ENCODE results near the gene ARHGEF38.

Gene ARHGEF38

DNA sequence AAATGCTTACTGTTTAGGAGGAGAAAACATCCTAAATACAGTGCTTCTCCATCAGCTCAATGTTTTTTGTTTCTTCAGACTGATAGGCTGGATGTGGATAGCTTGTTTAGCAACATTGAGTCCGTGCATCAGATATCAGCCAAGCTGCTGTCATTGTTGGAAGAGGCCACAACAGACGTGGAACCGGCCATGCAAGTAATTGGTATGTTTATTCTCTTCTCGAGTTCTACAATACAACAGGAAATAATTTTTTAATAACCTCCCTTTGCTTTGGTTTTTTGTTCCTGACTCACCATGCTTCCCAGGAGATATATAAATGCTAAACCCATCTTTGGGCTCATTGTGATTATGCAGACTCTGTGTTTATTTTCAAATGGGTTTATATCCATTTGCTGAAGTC, 60.9 kb downstream of the ARHGEF38 start:
- no peak for DNase-seq (ENCODE audit: low read depth)

DNA sequence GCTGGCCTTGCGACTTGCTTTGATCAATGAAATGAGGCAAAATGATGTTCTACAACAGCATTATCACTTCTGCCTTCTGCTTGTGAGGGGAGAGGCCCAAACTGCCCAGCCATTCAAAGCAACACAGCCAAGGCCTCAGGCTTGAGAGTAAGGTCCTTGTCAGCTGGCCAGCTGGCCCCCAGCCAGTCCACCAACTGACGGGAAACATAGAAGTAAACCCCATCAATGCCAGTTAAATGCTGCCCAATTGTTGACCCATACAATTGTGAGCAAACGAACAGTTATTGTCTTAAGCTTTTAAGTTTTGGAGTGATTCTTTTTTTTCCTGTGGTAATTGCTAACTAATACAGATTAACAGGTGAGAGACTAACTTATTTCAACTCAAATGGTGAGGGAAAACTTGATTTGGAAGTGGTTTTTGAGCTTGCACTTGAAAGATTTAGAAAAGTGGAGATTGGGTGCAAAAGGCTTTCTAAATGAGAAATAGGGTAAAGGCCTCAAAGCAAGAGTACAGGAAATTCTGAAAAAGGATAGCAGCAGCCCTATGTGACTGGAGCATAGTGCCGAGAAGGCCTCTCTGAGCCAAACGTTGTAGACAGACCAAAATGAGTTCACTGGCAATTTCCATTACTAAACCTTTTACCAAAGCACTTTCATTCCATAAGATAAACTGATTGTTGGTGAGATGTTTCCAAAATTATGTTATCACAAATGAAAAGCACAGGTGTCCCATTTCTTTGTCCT, 66.9 kb downstream of the ARHGEF38 start:
- no peak for DNase-seq (ENCODE audit: low read depth)

DNA sequence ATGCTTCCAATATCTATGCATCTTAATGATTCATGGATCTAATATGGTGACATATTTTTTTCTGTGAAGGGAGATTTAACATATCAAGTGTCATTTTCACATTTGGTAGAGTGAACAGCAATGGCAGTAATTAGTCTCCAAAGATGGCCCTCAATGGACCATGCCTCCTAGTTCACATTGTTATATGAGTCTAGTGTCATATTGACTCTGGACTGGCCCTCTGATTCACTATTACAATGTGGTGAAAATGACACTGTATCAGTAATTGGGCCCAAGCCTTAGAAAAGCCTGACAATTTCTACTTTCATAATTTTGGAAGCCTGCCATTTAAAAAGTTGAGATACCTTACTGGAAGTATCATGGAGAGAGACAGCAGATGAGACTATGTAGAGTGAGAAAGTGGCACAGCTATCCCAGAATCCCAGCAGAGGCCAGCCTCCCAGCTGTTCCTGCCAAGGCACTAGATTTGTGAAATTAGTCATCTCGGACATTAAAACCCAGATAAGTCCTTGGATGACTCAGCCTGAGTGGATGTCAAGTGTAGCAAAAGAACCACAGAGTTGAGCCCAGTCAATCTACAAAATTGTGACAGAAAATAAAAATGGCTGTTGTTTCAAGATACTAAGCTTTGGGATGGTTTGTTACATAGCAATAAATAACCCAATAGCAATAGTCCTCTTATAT, 68.4 kb downstream of the ARHGEF38 start:
- DNase-seq (ENCODE audit: low read depth): peak; percentile 59

DNA sequence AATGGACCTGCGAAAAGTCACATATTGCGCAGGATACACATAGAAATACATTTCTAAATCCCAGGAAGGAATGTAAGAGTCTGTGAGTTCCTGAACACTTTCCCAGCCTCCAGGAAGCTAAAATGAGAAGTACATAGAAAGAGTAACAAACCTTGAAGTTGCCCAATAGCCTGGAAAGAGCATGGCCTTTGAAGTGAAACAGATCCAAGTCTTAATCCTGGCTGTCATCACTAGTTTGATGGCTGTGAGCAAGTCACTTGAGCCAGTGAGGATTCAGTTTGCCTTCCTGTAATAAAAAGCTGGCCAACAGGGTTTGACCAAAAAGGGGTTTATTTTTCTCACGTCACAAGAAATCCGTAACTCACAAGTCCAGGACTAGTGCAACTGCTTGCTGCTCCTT, 69.8 kb downstream of the ARHGEF38 start:
- DNase-seq (ENCODE audit: low read depth): no peak

DNA sequence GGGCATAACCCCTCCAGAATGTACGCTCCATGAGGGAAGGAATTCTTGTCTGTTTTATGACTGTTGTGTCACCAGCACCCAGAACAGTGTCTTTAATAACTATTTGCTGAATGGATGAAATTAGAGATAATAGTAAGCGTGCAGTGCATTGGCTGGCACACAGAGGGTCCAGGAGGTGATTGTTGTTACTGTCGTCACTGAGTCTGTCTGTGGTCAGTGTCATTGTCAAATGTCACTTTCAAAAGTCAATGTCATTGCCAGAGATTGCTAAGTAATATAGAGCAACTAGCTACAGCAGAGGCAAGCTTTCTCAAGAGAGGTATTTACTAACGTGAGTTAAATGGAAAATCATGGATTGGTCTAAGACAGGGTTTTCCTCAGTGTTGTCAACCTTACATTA, 70.7 kb downstream of the ARHGEF38 start:
- DNase-seq (ENCODE audit: low read depth): no peak

DNA sequence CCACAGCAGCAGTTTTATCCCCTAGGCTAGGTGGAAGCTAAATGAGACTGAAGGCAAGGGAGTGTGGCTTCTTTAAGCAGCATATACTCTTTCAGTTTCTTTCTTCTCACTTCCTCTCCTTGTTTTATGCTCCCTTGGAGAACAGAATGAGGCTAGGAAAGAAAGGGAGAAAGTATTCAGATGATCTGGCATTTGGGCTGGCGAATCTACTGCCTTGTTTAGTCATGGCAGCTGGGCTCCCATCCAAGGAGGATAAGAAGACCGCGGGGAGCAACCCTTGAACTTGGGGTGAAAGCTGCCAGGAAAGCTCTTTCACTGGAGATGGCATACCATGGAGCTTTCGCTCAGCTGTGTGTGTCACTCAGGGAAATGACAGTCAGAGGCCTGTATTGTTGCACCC, 72.1 kb downstream of the ARHGEF38 start:
- no peak for DNase-seq (ENCODE audit: low read depth)

DNA sequence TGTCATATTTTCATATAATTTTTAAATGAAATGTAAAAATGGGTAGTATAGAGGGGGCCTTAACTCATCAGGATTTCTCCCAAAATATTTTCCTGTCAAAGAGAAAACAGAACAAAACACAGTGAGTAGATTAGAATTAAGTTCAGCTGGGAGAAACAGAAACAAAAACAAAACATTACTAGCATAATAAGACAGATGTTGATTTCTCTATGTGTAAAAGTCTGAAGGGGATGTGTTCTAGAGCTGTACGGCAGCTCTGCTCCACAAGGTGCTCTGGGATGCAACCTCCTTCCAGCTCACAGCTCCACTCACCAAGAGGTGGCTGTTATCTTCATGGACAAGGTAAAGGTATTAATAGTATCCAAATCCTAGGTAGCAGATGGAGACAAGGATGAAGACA, 72.8 kb downstream of the ARHGEF38 start:
- DNase-seq (ENCODE audit: low read depth): no peak

DNA sequence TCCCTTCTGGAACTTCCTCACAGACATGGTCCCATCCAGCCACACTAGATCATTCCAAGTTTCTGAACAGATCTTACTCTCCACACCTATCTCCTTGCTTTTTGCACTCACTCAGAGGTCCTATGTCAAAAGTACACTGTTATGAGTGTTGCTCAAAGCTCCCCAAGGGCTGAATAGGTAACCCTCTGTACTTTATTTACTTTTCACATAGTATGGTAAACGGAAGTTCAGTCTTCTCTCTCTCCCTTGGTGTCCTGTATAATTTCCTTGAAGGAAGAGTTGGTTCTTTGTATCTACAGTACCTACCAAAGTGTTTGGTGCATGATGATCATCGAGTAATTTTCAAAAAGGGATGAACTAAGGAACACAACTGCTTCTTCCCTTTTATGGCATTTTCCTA, 74.4 kb downstream of the ARHGEF38 start:
- no peak for DNase-seq (ENCODE audit: low read depth)

DNA sequence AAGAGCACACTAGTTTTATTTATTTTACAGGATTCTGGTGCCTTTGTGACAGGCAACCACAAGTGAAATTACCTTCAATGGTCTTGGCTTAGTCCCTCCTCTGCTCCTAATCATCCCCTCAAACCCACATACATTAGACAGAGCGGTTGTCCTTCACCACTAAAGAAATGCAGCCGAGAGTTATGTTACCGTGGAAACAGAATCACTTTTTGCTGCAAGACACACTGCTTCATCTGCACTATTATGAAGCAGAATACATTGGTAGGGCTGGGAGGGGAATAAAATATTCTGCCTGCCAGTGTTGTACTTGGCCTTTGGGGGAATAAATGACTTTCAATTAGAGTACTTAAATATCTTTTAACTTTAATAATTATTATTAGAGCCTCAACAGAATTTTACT, 75.2 kb downstream of the ARHGEF38 start:
- DNase-seq (ENCODE audit: low read depth): no peak

DNA sequence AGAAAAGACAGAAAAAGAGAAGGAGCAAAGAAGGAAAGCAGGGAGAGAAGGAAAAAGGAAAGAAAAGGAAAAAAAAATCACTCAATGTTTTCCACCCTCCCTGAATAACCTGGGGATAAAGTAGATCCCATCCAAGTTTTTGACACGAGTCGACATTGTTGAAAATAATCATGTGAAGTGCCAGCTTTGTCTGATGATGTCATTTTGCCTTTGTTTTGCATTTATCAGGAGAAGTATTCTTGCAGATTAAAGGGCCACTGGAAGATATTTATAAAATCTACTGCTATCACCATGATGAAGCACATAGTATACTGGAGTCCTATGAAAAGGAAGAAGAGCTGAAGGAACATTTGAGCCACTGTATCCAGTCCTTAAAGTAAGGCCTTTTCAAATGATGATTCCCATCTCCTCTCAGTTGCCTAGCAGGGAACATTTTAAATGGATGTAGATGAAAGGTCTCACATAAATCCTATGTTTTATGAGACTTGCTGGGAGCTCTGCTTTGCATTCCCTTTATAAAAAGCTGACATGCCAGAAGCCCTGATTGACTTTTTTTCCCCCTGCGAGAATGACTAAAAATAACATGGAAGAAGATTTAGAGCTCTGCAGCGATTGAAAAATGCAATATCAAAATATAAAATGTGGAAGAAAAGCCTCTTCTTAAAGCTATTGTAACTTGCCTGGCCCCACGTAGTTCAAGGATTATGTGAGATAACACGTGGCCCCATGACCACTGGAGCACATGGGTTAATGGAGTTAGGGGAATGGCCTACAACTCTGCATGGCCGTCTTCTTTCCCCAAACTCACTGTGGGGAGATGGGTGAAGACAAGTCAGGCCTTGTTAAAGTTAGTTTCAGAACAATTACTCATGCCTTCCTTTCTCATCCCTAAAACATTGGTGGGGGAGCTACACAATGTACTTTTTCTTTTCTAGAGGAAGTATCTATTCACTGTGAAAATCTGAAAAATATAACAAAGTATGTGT, 78.5 kb downstream of the ARHGEF38 start:
- no peak for DNase-seq (ENCODE audit: low read depth)

DNA sequence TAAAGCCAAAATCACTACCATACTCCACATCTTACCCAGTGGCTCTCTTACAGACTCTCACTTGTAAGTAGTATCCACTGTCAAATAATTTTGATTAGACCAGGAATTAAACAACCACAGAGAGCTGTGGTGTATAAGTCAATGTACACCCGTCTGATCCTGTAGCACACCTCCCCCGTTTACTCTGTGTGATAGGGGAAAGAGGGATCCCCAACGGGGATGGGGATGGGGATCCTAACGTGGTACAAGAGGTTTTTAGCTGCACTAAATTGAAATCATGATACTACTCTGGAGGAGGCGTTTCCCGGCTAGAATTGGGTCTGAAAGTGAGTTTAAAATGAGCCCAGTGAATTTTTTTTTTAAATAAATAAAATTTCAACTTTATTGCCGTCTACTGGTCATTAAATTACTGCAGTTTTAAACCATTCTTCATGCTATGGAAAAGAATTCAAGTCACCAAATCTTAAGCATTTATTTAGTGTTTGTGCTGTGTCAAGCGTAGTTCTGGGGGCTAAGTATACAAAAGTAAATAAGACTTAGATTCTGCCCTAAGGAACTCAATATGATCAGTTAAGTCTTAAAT, 79.5 kb downstream of the ARHGEF38 start:
- no peak for DNase-seq (ENCODE audit: low read depth)

DNA sequence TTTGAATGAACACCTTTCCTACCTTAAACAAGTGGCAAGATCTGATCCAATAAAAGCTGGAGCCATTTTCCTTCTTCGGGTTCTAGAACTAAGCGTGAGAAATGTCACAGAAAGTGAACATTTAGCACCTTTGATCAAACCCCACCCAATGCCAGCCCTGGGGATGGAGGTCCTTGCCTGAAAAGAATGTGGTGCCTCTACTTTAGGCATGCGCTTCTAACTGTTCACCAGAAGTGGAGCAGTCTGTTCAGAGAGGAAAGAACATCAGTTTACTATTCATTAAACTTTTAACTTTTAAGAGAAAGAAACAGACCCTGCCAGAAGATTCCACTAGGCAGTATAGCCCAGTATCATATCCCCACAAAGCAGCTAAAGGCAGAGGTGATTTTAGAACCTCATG, 80.2 kb downstream of the ARHGEF38 start:
- DNase-seq (ENCODE audit: low read depth): no peak

DNA sequence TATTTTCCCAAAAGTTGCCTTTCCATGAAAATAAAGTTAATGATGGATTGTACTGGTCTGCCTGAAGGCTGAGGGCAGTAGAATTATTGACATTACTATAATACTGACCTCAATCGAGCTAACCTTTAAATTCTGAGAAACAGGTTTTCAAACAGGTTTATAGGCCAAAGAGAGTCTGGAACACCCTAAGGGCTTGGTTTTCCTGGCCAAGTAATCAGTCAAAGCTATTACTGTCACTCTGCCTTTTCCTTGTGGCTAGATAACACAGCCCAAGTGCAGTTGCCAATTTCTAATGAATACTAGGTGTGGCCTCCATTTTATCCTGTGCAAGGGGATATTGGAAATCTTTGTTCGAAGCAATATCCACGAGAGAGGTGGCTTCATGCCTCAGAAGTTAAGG, 80.8 kb downstream of the ARHGEF38 start:
- no peak for DNase-seq (ENCODE audit: low read depth)

DNA sequence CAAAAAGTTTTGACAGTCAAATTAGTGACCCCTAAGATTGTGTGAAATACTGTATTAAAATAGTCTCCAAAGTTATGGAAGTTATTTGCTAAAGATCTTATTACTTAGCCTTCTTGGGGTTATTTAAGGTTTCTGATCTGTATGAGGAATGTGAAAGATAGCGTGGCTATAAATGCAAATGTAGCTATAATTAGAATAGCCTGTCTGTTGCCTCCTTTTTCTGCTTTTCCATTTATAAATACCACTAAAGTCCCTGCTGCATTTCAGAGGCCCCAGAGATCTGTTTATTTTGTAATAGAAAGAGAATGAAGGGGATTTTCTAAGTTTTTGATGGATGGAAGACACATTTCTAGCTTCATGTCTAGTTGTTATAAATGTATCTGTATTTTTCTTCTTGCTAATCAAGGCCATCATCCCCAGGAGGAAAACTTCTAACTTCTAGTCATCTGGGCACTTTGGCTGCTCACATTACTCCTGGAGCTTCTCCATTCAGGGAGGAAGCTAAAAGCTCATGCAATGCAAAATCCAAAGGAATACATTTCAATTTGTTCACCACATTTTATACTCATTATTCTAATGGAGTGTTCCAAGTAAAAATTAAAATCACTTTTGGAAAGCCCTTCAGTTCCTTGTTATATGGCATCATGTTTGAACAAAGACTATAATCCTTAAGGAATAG, 82.1 kb downstream of the ARHGEF38 start:
- no peak for DNase-seq (ENCODE audit: low read depth)

DNA sequence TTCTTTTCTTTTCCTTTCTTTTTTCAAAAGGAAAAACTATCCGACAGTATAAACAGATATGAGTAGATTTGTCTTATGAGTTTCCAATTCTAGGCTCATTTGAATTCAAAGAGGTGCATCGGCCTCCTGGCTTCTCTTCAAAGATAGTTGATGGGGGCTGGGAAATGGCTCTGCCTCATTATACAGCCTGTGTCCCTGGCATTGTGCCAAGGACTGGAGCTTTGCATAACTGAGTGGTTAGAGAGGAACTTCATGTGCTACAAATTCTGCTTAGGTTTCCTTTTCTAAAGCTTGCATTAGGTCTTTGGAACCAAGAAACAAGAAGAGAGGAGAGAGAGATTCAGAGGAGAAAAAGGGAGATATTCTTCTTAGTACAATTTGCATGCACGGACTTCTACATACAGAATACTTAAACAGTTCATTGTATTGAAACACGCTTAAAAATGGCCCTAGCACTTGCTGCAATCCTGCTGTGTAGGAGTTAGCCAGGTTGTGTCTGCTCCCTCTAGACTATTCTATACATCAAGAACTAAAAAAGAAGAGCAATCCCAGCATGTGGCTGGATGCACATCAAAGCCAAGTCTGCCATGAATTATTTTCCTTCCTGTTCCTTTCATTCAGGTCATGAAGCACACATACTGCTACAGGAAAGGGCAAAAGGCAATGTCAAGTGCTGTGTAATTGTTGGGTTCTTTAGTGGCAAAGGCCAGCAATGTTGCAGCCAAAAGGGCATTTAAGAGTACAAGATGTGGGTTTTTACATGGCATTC, 85.2 kb downstream of the ARHGEF38 start:
- no peak for DNase-seq (ENCODE audit: low read depth)

DNA sequence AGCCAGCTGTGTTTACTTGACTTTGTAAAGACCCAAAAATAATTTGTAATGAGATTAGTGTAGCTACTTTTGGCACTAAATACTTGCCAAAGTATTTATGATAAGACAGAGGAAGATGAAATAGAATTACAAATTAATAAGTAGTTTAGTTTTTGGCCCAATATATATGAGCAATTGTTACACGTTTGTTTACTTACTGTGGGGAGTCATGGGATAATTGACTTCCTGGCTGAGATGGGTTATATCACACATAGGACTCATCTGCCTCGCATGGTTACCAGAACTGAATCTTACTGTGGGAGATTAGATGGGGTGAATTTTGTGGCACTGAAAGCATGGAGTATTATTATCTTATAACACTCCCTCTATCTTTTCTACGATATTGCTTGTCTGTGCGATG, 89.4 kb downstream of the ARHGEF38 start:
- no peak for DNase-seq (ENCODE audit: low read depth)

DNA sequence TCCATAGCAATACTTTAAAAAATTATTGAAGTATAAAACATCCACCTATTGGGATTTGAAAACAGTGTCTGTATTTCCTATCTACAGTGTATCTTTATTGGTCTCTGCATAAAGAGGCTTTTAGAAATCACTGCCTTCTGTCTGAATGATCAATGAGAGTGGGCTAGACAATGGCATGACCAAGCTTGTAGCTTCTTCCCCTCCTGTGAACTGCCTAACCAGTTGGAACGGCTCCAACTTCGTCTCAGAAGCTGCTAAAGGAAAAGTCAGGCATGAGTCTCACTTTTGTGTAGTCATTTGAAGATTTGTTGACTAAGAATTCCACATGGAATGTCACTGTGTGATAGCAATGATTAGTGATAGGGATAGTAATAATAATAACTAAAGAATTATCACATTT, 91.8 kb downstream of the ARHGEF38 start:
- no peak for DNase-seq (ENCODE audit: low read depth)

DNA sequence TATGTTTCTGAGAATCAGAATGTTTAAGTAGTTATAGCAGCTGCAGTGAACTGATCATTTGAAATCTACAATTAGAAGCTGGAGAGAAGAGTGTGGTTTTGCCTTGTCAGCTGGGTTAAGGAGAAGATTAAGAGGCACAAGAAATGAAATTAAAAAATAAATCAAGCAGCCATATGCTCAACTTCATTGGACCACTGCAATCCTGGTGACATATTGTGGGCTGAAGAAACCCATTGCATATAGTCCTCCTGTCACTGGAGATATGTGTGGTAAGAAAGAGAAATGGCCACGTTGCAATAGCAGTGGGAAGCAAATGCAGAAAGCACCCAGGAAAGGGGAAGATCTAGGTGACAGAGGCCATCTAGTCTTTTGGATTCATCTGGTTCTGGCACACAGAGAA, 93.0 kb downstream of the ARHGEF38 start:
- DNase-seq (ENCODE audit: low read depth): no peak

DNA sequence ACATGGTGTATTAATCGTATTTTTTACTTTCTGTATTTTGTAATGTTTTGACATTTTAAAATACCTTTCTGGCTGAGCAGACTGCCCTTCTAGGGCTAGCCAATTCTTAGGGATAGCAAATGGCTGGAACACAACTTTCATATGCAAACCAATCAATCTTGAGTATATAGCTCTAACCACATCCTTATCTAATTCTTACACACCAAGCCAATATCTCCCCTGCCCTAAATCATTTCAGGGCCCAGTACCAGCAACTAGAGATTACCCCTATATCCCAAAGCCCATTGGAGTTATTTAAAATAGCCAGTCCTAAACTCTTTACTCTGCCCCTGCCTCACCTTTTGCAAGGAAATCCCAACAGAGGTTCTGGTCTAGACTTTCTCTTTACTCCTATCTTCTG, 97.8 kb downstream of the ARHGEF38 start:
- no peak for DNase-seq (ENCODE audit: low read depth)

DNA sequence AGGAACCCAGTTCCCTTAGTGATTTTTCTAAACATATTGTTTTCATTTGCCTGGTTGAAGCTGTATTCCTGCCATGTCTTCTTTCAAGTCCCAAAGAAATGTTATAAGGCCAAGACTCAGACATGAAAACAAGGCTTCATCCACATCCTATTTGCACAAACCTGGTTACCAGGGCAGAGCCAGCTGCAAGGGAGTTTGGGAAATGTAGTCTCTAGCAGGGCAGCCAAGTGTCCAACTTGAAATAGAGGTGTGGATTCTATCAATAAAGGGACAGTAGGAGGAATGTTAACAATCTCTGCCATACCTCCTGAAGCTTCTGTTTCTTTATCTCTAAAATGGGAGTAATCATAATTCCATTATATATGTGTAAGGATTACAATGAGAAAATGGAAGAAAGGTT, 99.5 kb downstream of the ARHGEF38 start:
- no peak for DNase-seq (ENCODE audit: low read depth)

DNA sequence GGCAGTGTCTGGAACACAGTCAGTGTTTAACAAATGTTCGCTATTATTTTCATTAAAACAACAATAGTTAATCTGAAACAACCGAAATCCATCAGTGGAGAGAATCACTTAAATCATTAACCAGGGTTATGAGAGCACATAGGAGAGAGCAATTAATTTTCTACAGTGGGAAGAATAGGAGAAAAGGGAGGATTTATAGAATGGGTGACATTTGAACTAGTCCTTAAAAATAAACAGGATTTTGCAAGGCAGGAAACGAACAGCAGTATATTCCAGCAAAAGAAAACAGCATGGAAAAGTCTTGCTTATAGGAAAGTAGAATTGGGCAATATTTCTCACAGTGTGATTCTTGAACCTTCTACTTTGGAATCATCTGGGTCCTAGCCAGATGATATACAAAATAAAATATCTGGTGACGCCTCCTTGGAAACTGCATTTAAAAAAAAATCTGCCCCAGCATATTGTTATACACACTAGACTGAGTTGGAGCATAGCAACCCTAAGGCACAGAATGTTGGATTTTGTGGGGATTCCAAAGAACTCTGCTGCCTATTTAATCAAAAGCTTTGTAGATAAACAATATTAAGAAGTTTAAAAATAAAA, 100.0 kb downstream of the ARHGEF38 start:
- DNase-seq (ENCODE audit: low read depth): no peak
